ENCODE measurements around the gene PARL.
"Not testable (repeated sequence)": the region's sequence is repeated elsewhere in the genome, so short reads cannot be mapped to it uniquely, and the experiment has no call there.

The PARL gene

GRCh38 chr3:183796372-183796771 lies 88.3 kb downstream of the PARL start:
- Histone ChIP-seq H3K27ac (no peak overlapping the region), H3K4me3 (no peak overlapping the region)
- no peak for DNase-seq (ENCODE audit: low spot score)
- TF ChIP-seq CTCF (IDR thresholded peaks at IDR 0.05), result no peak

GRCh38 chr3:183794452-183794851 lies 90.2 kb downstream of the PARL start:
- no peak overlapping the region for H3K27ac ChIP-seq
- TF ChIP-seq CTCF (IDR thresholded peaks at IDR 0.05), result no peak
- DNase-seq (ENCODE audit: low spot score), result no peak

GRCh38 chr3:183792976-183793375 lies 91.7 kb downstream of the PARL start:
- no peak for DNase-seq (ENCODE audit: low spot score)
- no peak overlapping the region for H3K27ac ChIP-seq
- no peak for TF ChIP-seq CTCF (IDR thresholded peaks at IDR 0.05)

More at GRCh38 chr3:183794452-183794851, 90.2 kb downstream of the PARL start:
- no peak overlapping the region for H3K4me3 ChIP-seq

GRCh38 chr3:183790700-183791099 lies 94.0 kb downstream of the PARL start:
- Histone ChIP-seq H3K4me3 (no peak overlapping the region), H3K27ac (no peak overlapping the region)
- TF ChIP-seq CTCF (IDR thresholded peaks at IDR 0.05), result no peak
- no peak for DNase-seq (ENCODE audit: low spot score)

More at GRCh38 chr3:183792976-183793375, 91.7 kb downstream of the PARL start:
- no peak overlapping the region for H3K4me3 ChIP-seq

- no peak overlapping the region for H3K27ac ChIP-seq
- no peak overlapping the region for H3K4me3 ChIP-seq
- no peak for TF ChIP-seq CTCF (IDR thresholded peaks at IDR 0.05)
- DNase-seq (ENCODE audit: low spot score), result no peak
Measured at GRCh38 chr3:183789826-183790225, 94.9 kb downstream of the PARL start.

GRCh38 chr3:183784503-183784902 lies 100.2 kb downstream of the PARL start:
- DNase-seq (ENCODE audit: low spot score); H3K27ac ChIP-seq; H3K4me3 ChIP-seq: not testable (repeated sequence)

GRCh38 chr3:183782576-183783276 lies 102.0 kb downstream of the PARL start:
- Histone ChIP-seq H3K27ac (no peak overlapping the region), H3K4me3 (no peak overlapping the region)
- no peak for TF ChIP-seq CTCF (IDR thresholded peaks at IDR 0.05)
- DNase-seq (ENCODE audit: low spot score), result no peak

Data from coronary artery (tissue), 2 donors.